SH-SY5Y (cell line): Measurements from ENCODE around the gene TSPAN11.

ENCODE experiments used
- GATA2 ChIP-seq: IDR thresholded peaks from 2 replicates; pipeline ENCODE4 v1.6.1; 2011; ENCODE audit warnings: mild to moderate bottlenecking, low read depth, low read length
- GATA3 ChIP-seq: IDR thresholded peaks from 2 replicates; pipeline ENCODE4 v1.6.1; 2011; ENCODE audit warnings: low read depth, mild to moderate bottlenecking, low read length, moderate library complexity

GRCh38 chr12:31006416-31007152 lies 80.0 kb downstream of the TSPAN11 start:
- no peak for TF ChIP-seq GATA2
- TF ChIP-seq GATA3 = no peak
